EL (cell line): ENCODE measurements around the gene C1orf185.
"Not testable (repeated sequence)": the region's sequence is repeated elsewhere in the genome, so short reads cannot be mapped to it uniquely, and the experiment has no call there.

Experiments
- DNase-seq: peaks from one replicate; pipeline ENCODE4 v3.0.0-alpha.2; 2016

C1orf185 gene

DNA sequence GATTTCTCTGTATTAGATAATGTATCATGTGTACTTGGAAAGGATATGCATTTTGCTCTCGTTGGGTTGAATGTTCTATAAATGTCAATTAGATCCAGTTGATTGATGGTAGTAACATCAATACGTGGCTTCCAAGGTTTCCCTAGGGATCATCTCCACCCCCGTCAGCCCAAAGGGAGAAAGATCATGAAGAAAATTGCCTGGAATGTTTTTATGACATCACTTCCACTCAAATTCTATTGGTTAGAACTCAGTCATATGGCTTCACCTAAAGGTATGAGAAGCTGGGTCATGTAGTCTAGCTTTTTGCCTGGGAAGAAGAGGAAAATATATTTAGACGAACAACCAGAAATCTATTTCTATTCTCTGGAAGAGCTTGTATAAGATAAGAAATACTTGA, at the start of gene C1orf185:
TSS of gene C1orf185 (plus strand) at position 253 of the 400 bp plus-strand sequence. CDS start at position 259, 6 bp downstream.
- DNase-seq, result peak; percentile 17

- DNase-seq, result peak; percentile 39
Observed at GRCh38 chr1:51058858-51059257, 43.2 kb upstream of the C1orf185 start.

DNA sequence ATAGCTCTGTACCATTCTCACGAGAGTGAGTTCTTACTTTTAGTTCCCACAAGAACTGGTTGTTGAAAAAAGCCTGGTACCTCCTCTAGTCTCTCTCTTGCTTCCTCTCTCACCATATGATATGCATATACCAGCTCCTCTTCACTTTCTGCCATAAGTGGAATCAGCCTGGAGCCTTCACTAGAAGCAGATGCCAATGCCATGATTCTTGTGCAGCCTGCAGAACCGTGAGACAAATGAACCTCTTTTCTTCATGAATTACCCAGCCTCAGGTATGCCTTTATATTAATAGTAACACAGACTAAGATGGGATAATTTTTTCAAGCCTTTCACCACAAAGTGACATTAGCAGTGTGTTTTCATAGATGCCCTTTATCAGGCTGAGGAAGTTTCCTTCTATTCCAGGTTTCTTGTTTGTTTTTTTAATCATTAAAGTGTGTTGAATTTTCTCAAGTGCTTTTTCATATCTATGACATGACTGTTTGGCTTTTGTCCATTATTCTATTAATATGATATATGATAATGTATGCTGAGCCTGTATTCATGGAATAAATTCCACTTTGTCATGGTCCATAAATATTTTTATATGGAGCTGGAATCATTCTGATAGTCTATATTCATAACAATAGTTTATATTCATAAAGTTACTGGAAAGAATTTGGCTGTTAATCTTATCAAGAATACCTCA, 40.7 kb upstream of the C1orf185 start:
- peak; percentile 41 for DNase-seq

- peak; percentile 91 for DNase-seq
Observed at GRCh38 chr1:51063121-51063520, 38.9 kb upstream of the C1orf185 start.

- DNase-seq, result no peak
Observed at GRCh38 chr1:51070011-51070410, 32.0 kb upstream of the C1orf185 start.

DNA sequence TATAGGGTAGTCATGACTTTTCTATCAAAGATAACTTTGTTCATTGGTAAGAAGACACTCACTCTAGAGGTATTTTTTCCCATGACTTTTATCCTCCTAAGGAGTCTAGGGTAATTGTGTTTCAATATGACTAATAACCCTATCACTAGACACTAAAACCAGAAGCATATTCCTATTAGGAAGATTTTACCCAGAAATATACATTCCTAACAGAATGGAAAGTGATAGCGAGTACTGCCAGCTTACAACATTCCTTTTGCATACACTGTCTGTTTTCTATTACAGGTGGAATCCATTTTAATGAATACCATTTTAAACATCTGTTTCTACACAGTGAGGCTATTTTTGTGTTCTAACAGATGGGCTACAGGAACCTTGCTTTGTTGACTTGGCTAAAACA, 31.4 kb upstream of the C1orf185 start:
- peak; percentile 81 for DNase-seq

DNA sequence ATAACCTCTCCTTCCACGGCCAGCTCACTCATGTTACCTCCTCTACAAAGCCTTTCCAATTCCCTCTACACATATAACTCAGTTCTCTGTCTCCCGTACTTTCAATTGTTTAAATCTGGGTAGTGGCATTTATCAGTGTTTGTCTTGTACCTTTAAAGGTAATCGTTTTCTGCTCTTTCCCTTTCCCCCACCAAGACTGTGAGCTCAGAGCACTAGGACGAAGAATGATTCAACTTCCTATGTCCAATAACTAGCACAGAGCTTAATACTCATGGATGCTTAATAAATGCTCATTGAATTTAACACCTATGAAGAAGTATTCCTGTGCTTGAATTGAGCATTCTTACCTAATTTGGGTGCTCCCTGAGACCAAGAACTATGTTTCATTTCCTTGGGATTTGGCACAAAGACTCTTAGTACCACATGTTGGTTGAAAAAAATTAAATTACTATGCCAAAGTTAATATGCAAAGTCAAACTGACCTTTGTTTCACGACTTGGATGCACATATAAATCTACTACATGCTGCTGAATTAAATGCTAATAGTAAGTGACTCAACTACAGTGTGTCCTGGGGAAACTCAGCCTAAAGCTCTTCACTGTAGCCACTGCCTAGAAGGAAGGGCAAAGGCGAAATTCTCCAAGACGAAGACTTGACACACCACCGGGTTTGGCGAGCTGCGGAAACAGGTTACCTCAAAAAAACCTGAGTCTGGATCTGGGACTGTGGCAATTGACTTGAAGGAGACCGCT, 30.6 kb upstream of the C1orf185 start:
- DNase-seq, result no peak

DNA sequence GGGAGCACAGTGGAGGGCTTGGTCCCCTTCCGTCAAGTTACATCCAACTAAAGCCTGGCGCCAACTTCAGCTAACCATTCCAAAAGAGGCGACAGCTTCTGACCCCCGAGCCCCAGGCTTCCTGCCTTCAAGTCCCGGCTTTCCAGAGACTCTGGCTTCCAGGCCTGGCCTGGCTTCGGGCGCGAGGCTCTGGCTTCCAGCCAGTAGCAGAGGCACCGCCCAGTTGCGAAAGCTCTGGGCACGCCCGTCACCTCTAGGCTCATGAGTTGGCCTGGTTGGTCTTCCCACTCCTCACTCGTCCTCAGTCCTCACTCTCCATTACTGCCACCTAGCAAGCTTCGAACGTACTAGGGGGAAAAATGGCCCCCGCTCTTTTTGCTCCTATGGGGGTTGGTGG, 30.0 kb upstream of the C1orf185 start:
- no peak for DNase-seq

GRCh38 chr1:51072651-51073050, 29.4 kb upstream of the C1orf185 start:
- DNase-seq, result no peak

GRCh38 chr1:51073456-51073855, 28.6 kb upstream of the C1orf185 start:
- DNase-seq, result no peak

GRCh38 chr1:51086496-51087271, 15.3 kb upstream of the C1orf185 start:
- no peak for DNase-seq

DNA sequence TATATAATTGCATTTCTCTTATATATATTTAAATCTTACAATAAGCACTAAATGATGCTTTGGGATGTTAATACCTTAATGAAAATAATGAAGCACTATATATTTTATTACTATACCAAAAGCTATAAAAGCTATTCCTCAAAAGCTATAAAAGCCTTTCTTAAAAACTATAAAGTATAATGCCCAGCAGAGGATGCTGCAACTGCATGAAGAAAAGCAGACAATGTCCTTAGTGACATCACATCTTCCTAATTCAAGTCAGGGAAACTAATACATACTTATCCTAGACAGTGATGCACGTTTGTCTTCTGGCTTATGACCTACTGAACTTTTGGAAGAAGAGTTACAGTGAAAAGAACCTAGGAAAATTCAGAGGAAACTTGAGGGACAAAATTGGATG, 13.6 kb upstream of the C1orf185 start:
- peak; percentile 8 for DNase-seq

GRCh38 chr1:51093581-51093980, 8.4 kb upstream of the C1orf185 start:
- peak; percentile 10 for DNase-seq

GRCh38 chr1:51097171-51097570, 4.9 kb upstream of the C1orf185 start:
- DNase-seq, result no peak

GRCh38 chr1:51100264-51100880, 1.7 kb upstream of the C1orf185 start:
- no peak for DNase-seq

- DNase-seq, result no peak
Observed at GRCh38 chr1:51114137-51114536, 12.1 kb downstream of the C1orf185 start.

DNA sequence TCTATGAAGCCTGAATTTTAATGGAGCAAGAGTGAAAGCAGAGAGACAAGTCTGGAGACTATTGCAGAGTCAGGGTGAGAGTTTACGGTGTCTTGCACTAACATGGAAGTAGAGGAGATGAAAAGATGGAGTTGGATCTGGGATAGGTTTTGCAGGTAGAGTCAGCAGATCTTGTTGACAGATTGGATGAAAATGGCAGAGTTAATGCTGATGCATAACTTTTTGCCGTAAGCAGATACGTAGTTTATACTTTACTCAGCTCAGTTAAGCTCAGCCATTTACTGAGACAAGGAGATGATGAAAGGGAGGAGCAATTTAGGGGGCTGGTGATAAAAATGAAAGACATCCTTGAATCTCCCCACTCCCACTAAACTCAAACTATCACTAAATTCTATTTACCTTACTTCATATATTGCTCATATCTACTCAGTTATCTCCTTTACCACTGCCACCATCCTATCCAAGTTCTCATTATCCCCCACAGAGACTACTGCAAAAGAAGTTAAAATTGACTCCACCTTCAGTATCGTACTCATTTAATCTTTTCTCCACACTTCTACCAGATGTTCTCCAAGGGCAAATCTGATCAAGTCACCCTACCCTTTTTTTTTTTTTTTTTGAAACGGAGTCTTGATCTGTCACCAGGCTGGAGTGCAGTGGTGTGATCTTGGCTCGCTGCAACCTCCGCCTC, 13.8 kb downstream of the C1orf185 start:
- no peak for DNase-seq

GRCh38 chr1:51119331-51119730, 17.3 kb downstream of the C1orf185 start:
- DNase-seq, result no peak

DNA sequence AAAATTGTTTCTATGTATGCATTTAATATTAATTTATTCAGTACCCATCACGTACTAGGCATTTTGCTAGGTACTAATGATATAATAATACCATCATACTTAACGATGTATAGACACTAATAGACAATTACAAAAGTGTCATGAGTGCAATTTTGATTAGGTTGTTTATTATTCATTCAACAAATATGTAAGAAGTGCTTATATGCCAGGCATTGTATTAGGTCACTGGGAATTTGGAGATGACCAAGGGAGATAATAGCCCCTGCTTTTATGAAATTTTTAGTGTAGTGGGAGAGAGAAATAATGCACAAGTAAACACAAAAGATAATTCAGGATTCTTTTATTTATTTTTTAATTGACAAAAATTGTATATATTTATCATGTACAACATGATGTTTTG, 18.6 kb downstream of the C1orf185 start:
- peak; percentile 5 for DNase-seq

DNA sequence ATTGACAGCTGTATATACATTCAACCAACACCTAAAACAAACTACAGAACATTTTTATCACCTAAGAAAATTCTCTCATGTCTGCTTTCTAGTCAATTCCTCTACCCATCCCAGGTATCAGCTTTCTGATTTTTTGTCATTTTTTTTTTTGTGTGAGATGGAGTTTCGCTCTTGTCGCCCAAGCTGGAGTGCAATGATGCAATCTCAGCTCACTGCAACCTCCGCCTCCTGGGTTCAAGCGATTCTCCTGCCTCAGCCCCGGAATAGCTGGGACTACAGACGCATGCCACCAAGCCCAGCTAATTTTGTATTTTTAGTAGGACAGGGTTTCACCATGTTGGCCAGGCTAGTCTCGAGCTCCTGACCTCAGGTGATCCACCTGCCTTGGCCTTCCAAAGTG, 25.1 kb downstream of the C1orf185 start:
- DNase-seq, result not testable (repeated sequence)

GRCh38 chr1:51131185-51131584, 29.2 kb downstream of the C1orf185 start:
- DNase-seq, result no peak

GRCh38 chr1:51133045-51133444, 31.0 kb downstream of the C1orf185 start:
- DNase-seq, result no peak

- DNase-seq, result not testable (repeated sequence)
Observed at GRCh38 chr1:51137696-51138095, 35.7 kb downstream of the C1orf185 start.
